Measurements from ENCODE around the gene F11.
"Not testable (repeated sequence)": the region's sequence is repeated elsewhere in the genome, so short reads cannot be mapped to it uniquely, and the experiment has no call there.

Gene F11

DNA sequence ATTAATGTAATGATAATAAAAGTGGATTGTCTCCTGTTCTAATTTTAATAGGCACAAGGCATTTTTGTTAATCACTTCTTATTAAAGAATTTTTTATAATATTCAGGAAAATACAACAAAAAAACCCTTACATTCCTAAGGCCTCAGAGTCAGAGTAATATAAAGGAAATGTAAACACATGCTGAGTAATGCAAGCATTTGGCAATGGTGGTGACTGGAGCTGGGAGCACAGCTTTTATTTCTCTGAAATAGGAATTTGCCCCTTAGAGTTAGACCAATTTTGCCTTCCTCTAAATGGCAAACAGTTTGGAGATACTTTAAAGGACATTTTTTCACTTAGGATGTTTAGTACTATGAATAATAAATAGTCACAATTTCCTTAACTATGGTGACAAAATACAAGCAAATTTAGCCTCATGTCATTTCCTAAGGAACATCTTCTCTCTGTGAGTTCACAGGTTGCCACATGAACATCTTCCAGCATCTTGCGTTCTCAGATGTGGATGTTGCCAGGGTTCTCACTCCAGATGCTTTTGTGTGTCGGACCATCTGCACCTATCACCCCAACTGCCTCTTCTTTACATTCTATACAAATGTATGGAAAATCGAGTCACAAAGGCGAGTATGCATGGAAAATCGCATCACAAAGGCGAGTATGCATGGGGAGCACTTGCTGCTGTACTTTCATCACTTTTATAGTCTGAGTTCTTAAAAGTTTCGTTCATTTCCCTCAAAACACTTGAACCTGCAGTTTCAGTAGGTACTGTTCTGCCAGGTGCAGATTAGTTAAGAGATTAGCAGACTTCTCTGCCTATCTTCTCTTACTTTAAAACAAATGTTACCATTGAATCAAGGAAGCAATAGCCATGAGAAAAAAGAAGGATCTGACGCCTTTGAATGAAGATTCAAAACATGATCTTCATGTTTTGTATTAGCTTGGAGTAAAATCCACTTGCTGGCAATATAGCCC is 15.9 kb upstream of the F11 start:
- DNase-seq (ENCODE audit: low spot score), result no peak
- FAIRE-seq, result no peak

- FAIRE-seq, result no peak
- DNase-seq (ENCODE audit: low spot score), result no peak
Measured at GRCh38 chr4:186250760-186251159, 15.2 kb upstream of the F11 start.

- FAIRE-seq (no peak), DNase-seq (ENCODE audit: low spot score) (no peak)
Measured at GRCh38 chr4:186255122-186255521, 10.9 kb upstream of the F11 start.

DNA sequence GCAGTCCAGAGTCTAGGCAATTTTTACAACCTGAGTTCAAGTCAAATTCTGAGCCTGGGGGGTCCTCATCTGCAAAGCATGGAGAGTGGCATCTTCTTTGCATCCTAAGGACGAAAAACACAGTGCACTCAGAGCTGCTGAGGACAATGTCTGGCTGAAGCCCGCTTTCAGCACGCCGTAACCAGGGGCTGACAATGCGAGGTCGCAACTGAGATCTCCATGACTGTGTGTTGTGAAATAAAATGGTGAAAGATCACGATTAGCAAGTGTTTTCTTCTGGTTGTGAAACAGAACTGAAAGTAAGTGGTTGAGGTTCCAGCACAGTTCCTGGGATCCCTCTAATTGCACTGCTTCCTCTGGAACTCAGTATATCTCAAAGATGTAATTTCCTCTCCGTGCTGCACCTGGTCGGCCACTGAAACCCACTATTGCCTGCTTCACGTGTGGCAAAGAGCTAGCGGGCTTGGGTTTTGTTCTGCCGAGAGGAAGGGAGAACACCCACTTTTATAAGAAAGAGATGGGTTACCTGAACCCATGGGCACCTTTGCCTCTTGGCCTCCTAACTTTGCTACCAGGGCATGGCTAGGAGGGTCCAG is 7.7 kb upstream of the F11 start:
- DNase-seq (ENCODE audit: low spot score), result no peak

GRCh38 chr4:186260117-186260503 is 5.9 kb upstream of the F11 start:
- no peak for FAIRE-seq
- DNase-seq (ENCODE audit: low spot score), result no peak

More for the DNA sequence above, 7.7 kb upstream of the F11 start:
- FAIRE-seq, result no peak

GRCh38 chr4:186260504-186261448 is 5.2 kb upstream of the F11 start:
- DNase-seq (ENCODE audit: low spot score) (no peak), FAIRE-seq (no peak)

DNA sequence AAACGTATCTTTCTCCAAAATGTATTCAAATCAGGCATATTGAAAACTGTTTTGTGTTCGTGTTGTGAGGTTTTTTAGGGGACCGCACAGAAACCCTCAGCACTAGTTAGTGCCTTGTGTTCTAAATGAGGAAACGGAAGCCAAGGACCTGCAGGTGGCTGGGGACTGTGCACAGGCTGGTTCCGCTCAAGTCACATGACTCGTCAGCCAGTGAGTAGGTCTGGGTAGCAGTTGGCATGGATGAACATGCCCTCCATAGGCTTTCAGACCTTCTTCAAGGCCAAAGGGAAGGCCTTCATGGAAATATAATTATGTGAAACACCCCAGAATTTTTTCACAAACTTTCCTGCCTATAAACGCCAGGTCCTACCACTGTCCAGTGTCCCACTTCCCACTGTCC is 1.3 kb upstream of the F11 start:
- DNase-seq (ENCODE audit: low spot score) (no peak), FAIRE-seq (no peak)

DNA sequence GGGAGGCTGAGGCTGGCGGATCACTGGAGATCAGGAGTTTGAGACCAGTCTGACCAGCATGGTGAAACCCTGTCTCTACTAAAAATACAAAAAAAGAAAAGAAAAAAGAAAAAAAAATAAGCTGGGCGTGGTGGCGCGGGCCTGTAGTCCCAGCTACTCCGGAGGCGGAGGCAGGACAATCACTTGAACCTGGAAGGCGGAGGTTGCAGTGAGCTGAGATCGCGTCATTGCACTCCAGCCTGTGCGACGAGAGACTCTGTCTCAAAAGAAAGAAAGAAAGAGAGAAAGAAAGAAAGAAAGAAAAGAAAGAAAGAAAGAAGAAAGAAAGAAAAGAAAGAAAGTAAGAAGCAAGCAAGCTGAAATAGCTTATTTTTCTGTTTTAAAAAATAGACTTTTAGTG is 739 bp upstream of the F11 start:
- DNase-seq (ENCODE audit: low spot score); FAIRE-seq: not testable (repeated sequence)

- FAIRE-seq (no peak), DNase-seq (ENCODE audit: low spot score) (no peak)
Measured at GRCh38 chr4:186266729-186267456, 904 bp downstream of the F11 start.

GRCh38 chr4:186271081-186271678 is 5.2 kb downstream of the F11 start:
- FAIRE-seq, result no peak
- DNase-seq (ENCODE audit: low spot score), result no peak

DNA sequence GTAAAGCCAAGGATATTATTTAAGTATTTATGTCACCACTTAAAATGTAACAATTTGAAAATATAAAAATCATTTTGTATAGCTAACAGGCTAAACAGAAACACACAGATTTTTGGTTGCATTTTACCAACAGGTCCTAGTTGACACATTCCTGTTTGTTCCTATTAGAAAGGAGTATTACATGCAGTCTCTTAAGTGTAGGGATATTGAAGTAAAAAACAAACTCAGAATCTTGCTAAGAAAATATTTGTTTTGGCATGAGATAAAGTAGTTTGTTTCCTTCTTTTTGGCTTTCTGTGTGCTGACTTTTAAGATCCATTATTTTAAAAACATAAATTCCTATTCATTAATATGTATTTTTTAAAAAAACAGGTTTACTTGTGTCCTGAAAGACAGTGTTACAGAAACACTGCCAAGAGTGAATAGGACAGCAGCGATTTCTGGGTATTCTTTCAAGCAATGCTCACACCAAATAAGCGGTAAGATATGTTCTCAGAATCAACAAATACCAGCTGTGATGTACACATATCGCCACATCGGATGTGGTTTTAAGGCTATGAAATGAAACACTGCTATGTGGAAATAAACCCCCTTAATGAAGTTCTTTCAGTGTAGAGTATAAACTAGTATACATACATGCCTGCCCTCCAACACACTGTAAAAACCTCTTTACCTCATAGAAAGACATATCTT is 6.9 kb downstream of the F11 start:
- FAIRE-seq, result no peak
- no peak for DNase-seq (ENCODE audit: low spot score)

DNA sequence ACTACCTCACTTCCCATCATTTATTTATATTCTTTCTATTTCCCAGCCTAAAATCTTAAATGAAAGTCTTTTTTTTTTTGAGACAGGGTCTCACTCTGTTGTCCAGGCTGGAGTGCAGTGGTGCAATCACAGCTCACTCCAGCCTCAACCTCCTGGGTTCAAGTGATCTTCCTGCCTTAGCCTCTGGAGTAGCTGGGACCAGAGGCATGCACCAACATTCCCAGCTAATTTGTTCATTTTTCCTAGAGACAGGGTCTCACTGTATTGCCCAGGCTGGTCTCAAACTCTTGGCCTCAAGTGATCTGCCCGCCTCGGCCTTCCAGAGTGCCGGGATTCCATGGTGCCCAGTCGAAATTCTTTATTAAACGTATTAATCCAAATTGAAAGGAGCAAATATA is 7.4 kb downstream of the F11 start:
- DNase-seq (ENCODE audit: low spot score); FAIRE-seq: not testable (repeated sequence)

- DNase-seq (ENCODE audit: low spot score) (no peak), FAIRE-seq (no peak)
Measured at GRCh38 chr4:186283311-186283710, 17.3 kb downstream of the F11 start.

GRCh38 chr4:186285147-186285546 is 19.2 kb downstream of the F11 start:
- FAIRE-seq, result no peak
- no peak for DNase-seq (ENCODE audit: low spot score)

GRCh38 chr4:186286581-186286980 is 20.6 kb downstream of the F11 start:
- no peak for DNase-seq (ENCODE audit: low spot score)

GRCh38 chr4:186291256-186291890 is 25.4 kb downstream of the F11 start:
- DNase-seq (ENCODE audit: low spot score), result no peak
- no peak for FAIRE-seq

More at GRCh38 chr4:186286581-186286980, 20.6 kb downstream of the F11 start:
- no peak for FAIRE-seq

DNA sequence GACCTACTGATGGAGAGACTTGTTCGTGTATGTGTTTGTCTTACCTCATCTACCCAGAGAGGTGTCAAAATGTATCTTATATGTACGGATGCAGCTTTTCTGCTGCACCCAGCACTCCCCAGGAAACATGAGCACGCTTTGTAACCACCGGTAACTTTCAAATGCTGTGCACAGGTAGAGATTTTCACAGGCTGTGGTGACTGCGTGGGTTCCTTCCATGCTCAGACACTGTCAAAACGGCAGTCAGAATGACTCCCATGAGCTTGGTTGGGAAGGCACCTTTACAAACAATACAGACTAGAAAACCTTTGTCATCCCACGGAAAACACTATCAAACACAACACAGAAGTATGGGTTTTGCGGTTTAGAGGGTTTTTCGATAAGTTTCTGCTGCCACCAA is 28.2 kb downstream of the F11 start:
- no peak for DNase-seq (ENCODE audit: low spot score)
- FAIRE-seq, result no peak

GRCh38 chr4:186296481-186296880 is 30.5 kb downstream of the F11 start:
- DNase-seq (ENCODE audit: low spot score) (no peak), FAIRE-seq (no peak)

DNA sequence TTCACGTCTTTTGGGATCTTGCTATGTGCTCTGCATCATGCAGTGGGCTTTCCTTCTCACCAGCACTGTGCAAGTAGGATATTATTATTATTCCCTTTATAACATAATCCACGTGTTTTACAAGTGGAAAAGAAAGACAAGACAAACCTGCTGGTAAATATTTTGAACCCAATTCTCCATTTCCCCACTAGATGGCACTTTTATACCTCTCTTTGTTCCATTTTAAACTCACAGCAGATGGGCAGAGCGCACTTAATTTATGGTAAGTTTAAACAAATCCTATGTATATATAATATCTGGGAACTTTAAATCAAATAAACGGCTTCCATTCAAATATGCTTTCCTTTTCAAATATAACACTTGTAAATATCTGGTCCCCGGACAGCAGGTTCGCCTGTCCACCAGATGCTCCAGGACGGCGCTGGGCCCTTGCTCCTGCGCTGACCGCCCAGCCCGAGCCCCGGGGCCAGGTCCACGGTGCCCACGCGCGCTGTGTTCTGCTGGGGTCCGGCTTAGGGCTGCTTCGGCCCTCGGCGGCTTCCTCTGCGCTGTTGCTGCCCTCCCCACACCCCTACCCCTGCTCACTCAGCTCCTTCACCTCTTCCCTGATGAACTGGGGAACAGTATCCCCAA is 31.1 kb downstream of the F11 start:
- FAIRE-seq (no peak), DNase-seq (ENCODE audit: low spot score) (peak; percentile 5)
